Adrenal gland (tissue), 5 donors: ENCODE results near the gene DLG2.

Experiments used
- CTCF ChIP-seq, 6 experiments: fragments of 450-650 bp in 4 of 6; fragments of 200-600 bp in 2 of 6; sonication (generic) in 1 of 6; IDR thresholded peaks; 1 replicate in 5 of 6; 2 replicates in 1 of 6; pipeline versions ENCODE4 v1.5.1 to v1.8.0; 2016 to 2021; ENCODE audit warnings: antibody characterized with exemption in 6 of 6, mild to moderate bottlenecking in 2 of 6, moderate library complexity in 1 of 6
- POLR2A ChIP-seq, 2 donors: fragments of 450-650 bp; IDR thresholded peaks; one replicate each; pipeline ENCODE4 v1.6.1; 2017; ENCODE audit warnings: antibody characterized with exemption in 2 of 2, mild to moderate bottlenecking in 2 of 2, moderate library complexity in 1 of 2
- donor health status: DM: no; HTN: no; CAD: no.

GRCh38 chr11:83599066-83599465, 2028.1 kb downstream of the DLG2 start:
- TF ChIP-seq CTCF (IDR thresholded peaks at IDR 0.05) (no peak), POLR2A (IDR thresholded peaks at IDR 0.05) (no peak)
